SK-N-MC (cell line): ENCODE data around the gene ERBB4.

Experiments used
- EZH2 ChIP-seq: fragments of 200-600 bp; sonication (generic); IDR thresholded peaks from one replicate; pipeline ENCODE4 v1.6.1; 2017; ENCODE audit warnings: antibody characterized with exemption
- FOXP2 ChIP-seq: optimal IDR thresholded peaks from 2 replicates; pipeline ENCODE3; 2011; ENCODE audit warnings: mild to moderate bottlenecking, moderate library complexity; ENCODE audit not compliant: insufficient read depth; ENCODE audit errors: extremely low read length, control extremely low read depth
- POLR2AphosphoS5 ChIP-seq: IDR thresholded peaks from 2 replicates; pipeline ENCODE4 v1.6.1; 2012; ENCODE audit warnings: mild to moderate bottlenecking, low read depth, low read length, borderline replicate concordance

DNA sequence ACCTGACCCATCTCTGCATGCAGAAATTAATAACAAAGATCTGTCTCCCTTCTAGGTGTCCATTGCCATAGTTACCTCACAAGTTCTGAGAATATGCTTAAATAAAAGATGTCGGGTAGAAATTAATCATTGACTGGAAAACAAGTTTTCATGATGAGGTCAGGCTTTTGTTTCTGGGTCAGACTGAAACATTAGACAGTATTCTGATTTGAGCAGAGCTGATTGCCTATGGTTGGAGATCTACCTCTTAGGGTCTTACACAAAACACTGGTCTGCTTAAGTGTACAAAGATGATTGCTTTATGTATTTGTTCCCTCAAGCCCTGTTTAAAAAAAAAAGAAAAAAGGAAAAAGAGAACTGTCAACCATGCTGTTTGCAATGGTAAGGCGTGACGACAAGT is 1025.8 kb downstream of the ERBB4 start:
- no peak for TF ChIP-seq EZH2
- no peak for TF ChIP-seq POLR2AphosphoS5
- no peak for TF ChIP-seq FOXP2
